Lung (tissue), 12 donors: ENCODE data around the gene C10orf67. TPM values are rescaled to one million over a fixed set of nuclear protein-coding genes. Genes with fewer than 3 reads are reported as not detected.

ENCODE experiments used
- ATAC-seq: fragments of 200-7000 bp; cut with Tn5 transposase; one replicate; pipeline ENCODE4 v1.9.1; 2020; ENCODE audit warnings: moderate number of reproducible peaks; ENCODE audit not compliant: insufficient read depth, low FRiP score
- DNase-seq, 3 donors: peaks; one replicate each; pipeline ENCODE4 v3.0.0-alpha.2; 2013 to 2017
- H3K27ac ChIP-seq, 2 donors: one replicate each; pipeline ENCODE4 v1.5.1; 2013; ENCODE audit warnings: mild to moderate bottlenecking in 2 of 2, moderate library complexity in 2 of 2, control low read depth in 1 of 2, inconsistent platforms in 1 of 2, low read depth in 1 of 2, low read length in 1 of 2
- H3K27me3 ChIP-seq, 3 donors: one replicate each; pipeline ENCODE4 v1.5.1; 2013; ENCODE audit warnings: low read length in 2 of 3; ENCODE audit not compliant: control insufficient read depth in 3 of 3, insufficient read depth in 3 of 3
- H3K36me3 ChIP-seq, 4 donors: one replicate each; pipeline ENCODE4 v1.5.1; 2013; ENCODE audit warnings: low read length in 4 of 4, mild to moderate bottlenecking in 1 of 4, moderate library complexity in 1 of 4; ENCODE audit not compliant: control insufficient read depth in 4 of 4, insufficient read depth in 4 of 4
- H3K4me1 ChIP-seq, 5 donors: one replicate each; pipeline ENCODE4 v1.5.1; 2013; ENCODE audit warnings: low read length in 5 of 5, mild to moderate bottlenecking in 2 of 5, moderate library complexity in 1 of 5; ENCODE audit not compliant: control insufficient read depth in 5 of 5, insufficient read depth in 5 of 5
- H3K4me3 ChIP-seq: one replicate; pipeline ENCODE4 v1.5.1; 2013; ENCODE audit warnings: mild to moderate bottlenecking, control low read depth, moderate library complexity
- H3K9ac ChIP-seq, 2 donors: one replicate each; pipeline ENCODE4 v1.5.1; 2013; ENCODE audit warnings: low read length in 2 of 2, control low read depth in 1 of 2; ENCODE audit not compliant: insufficient read depth in 1 of 2
- H3K9me3 ChIP-seq, 4 donors: one replicate each; pipeline ENCODE4 v1.5.1; 2013; ENCODE audit warnings: low read length in 3 of 4, mild to moderate bottlenecking in 1 of 4, moderate library complexity in 1 of 4; ENCODE audit not compliant: control insufficient read depth in 4 of 4, insufficient read depth in 3 of 4
- WGBS, 2 donors: extraction: QIAGEN DNeasy Blood & Tissue Kit; methylation state at CpG; one replicate each; pipeline ENCODE4 v1.1.7; 2013; 5-methylcytosine and 5-hydroxymethylcytosine counted together
- polyA plus RNA-seq, 2 donors: library from polyadenylated mRNA; stranded (reverse); fragments of 200-250 nt; gene quantifications; one replicate each; pipeline ENCODE4 v1.2.1, GENCODE V29; 2013
- total RNA-seq, 2 donors: library from RNA; depleted of rRNA in 1 of 2; stranded (reverse); fragments of >200 nt in 1 of 2; gene quantifications; one replicate each; pipeline ENCODE4 v1.2.1, GENCODE V29; 2014 to 2021
- TF ChIP-seq, protein P1 (sequence below): IDR thresholded peaks from 2 replicates; pipeline ENCODE4 v1.5.1; 2012; ENCODE audit warnings: mild to moderate bottlenecking; ENCODE audit errors: control extremely low read depth, extremely low read depth
- donor health status: control.
- donor health status: control.
- donor health status: Bipolar disorder and iron deficiency.
- donor health status: healthy.
- donor health status: DM: yes; HTN: yes; CAD: no.

Gene C10orf67
- total and polyA plus RNA-seq, 4 donors, result 0.33 to 2.3 (median 0.91) TPM

- peaks cover 8 to 62% (median 61%) of the 10 kb centered on the region in 3 donors for H3K27me3 ChIP-seq
- ATAC-seq (no peak), DNase-seq (no peak)
- no peak overlapping the region for H3K9ac ChIP-seq
- H3K9me3 ChIP-seq, result peaks cover 0 to 8% (median 0%) of the 10 kb centered on the region in 4 donors
- H3K4me3 ChIP-seq, result no peak overlapping the region
- TF ChIP-seq, protein P1, sequence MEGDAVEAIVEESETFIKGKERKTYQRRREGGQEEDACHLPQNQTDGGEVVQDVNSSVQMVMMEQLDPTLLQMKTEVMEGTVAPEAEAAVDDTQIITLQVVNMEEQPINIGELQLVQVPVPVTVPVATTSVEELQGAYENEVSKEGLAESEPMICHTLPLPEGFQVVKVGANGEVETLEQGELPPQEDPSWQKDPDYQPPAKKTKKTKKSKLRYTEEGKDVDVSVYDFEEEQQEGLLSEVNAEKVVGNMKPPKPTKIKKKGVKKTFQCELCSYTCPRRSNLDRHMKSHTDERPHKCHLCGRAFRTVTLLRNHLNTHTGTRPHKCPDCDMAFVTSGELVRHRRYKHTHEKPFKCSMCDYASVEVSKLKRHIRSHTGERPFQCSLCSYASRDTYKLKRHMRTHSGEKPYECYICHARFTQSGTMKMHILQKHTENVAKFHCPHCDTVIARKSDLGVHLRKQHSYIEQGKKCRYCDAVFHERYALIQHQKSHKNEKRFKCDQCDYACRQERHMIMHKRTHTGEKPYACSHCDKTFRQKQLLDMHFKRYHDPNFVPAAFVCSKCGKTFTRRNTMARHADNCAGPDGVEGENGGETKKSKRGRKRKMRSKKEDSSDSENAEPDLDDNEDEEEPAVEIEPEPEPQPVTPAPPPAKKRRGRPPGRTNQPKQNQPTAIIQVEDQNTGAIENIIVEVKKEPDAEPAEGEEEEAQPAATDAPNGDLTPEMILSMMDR, result no peak
- WGBS, 2 donors, result 39 to 43% methylated on average over 3 of the region's 3 CpGs
- H3K36me3 ChIP-seq, result no peaks in the 10 kb centered on the region
- H3K27ac ChIP-seq, result no peak overlapping the region
- peaks cover 0 to 3% (median 0%) of the 10 kb centered on the region in 5 donors for H3K4me1 ChIP-seq
These were observed 138.5 kb downstream of the C10orf67 start for GRCh38 chr10:23205972-23206642.

GRCh38 chr10:23204773-23205172, 139.8 kb downstream of the C10orf67 start:
- peaks cover 0 to 6% (median 0%) of the 10 kb centered on the region in 4 donors for H3K9me3 ChIP-seq
- peaks cover 14 to 73% (median 70%) of the 10 kb centered on the region in 3 donors for H3K27me3 ChIP-seq
- 7% methylated on average over 10 of the region's 10 CpGs for WGBS, 2 donors
- H3K4me3 ChIP-seq, result no peak overlapping the region
- no peak overlapping the region for H3K27ac ChIP-seq
- H3K9ac ChIP-seq, result no peak overlapping the region
- peaks cover 0 to 3% (median 0%) of the 10 kb centered on the region in 5 donors for H3K4me1 ChIP-seq
- DNase-seq (no peak), ATAC-seq (no peak)
- H3K36me3 ChIP-seq, result no peaks in the 10 kb centered on the region
- TF ChIP-seq, protein P1, result no peak

GRCh38 chr10:23203369-23204325, 140.9 kb downstream of the C10orf67 start:
- H3K27me3 ChIP-seq, result peaks cover 22 to 81% (median 75%) of the 10 kb centered on the region in 3 donors
- 11 to 27% methylated on average over 29 of the region's 29 CpGs for WGBS, 2 donors
- TF ChIP-seq, protein P1, result no peak

More at GRCh38 chr10:23203369-23204325, 140.9 kb downstream of the C10orf67 start:
- no peak overlapping the region for H3K9ac ChIP-seq
- ATAC-seq (no peak), DNase-seq (no peak)
- H3K9me3 ChIP-seq, result peaks cover 0 to 3% (median 0%) of the 10 kb centered on the region in 4 donors
- H3K36me3 ChIP-seq, result no peaks in the 10 kb centered on the region
- H3K4me1 ChIP-seq, result peaks cover 0 to 3% (median 0%) of the 10 kb centered on the region in 5 donors
- no peak overlapping the region for H3K27ac ChIP-seq
- H3K4me3 ChIP-seq, result no peak overlapping the region
